Suprapubic skin (tissue), 4 donors: ENCODE measurements around the gene RIC3. TPM values are rescaled to one million over a fixed set of nuclear protein-coding genes. Genes with fewer than 3 reads are reported as not detected.

Experiments
- DNase-seq, 2 donors: peaks; one replicate each; pipeline ENCODE4 v3.0.0-alpha.2; 2019; ENCODE audit warnings: low spot score in 2 of 2
- H3K27ac ChIP-seq: fragments of 200-600 bp; sonication (generic); one replicate; pipeline ENCODE4 v1.5.1; 2019
- H3K27me3 ChIP-seq: fragments of 200-600 bp; sonication (generic); one replicate; pipeline ENCODE4 v1.5.1; 2019
- H3K36me3 ChIP-seq: fragments of 200-600 bp; sonication (generic); one replicate; pipeline ENCODE4 v1.5.1; 2019
- H3K4me1 ChIP-seq: fragments of 200-600 bp; sonication (generic); one replicate; pipeline ENCODE4 v1.5.1; 2019
- H3K4me3 ChIP-seq: fragments of 200-600 bp; sonication (generic); one replicate; pipeline ENCODE4 v1.5.1; 2019; ENCODE audit warnings: mild to moderate bottlenecking
- H3K9me3 ChIP-seq: fragments of 200-600 bp; sonication (generic); one replicate; pipeline ENCODE4 v1.5.1; 2019
- EP300 ChIP-seq: sonication (generic); formaldehyde crosslinking; IDR thresholded peaks from one replicate; pipeline ENCODE4 v1.6.1; 2017; ENCODE audit warnings: antibody characterized with exemption
- POLR2A ChIP-seq, 2 donors: fragments of 450-650 bp; IDR thresholded peaks; one replicate each; pipeline ENCODE4 v1.6.1; 2017; ENCODE audit warnings: antibody characterized with exemption in 2 of 2, mild to moderate bottlenecking in 2 of 2, moderate library complexity in 2 of 2
- POLR2AphosphoS5 ChIP-seq, 3 donors: sonication (generic); formaldehyde crosslinking; IDR thresholded peaks; one replicate each; pipeline ENCODE4 v1.6.1; 2017; ENCODE audit warnings: antibody characterized with exemption in 3 of 3
- WGBS: methylation state at CpG from one replicate; pipeline ENCODE4 v1.1.5; 2018; 5-methylcytosine and 5-hydroxymethylcytosine counted together
- total RNA-seq, 4 donors: library from RNA; depleted of rRNA; stranded (reverse); fragments of >200 nt; gene quantifications; one replicate each; pipeline ENCODE4 v1.1.0, GENCODE V29; 2016
- TF ChIP-seq, protein P1 (sequence below), 2 donors: fragments of 200-600 bp in 1 of 2; fragments of 450-650 bp in 1 of 2; sonication (generic) in 1 of 2; IDR thresholded peaks; one replicate each; pipeline ENCODE4 v1.5.1; 2016 to 2019; ENCODE audit warnings: antibody characterized with exemption in 2 of 2, mild to moderate bottlenecking in 1 of 2, moderate library complexity in 1 of 2

Gene RIC3
- total RNA-seq, 4 donors from 2014 or later: 20.5 to 118 (median 35.1) TPM

DNA sequence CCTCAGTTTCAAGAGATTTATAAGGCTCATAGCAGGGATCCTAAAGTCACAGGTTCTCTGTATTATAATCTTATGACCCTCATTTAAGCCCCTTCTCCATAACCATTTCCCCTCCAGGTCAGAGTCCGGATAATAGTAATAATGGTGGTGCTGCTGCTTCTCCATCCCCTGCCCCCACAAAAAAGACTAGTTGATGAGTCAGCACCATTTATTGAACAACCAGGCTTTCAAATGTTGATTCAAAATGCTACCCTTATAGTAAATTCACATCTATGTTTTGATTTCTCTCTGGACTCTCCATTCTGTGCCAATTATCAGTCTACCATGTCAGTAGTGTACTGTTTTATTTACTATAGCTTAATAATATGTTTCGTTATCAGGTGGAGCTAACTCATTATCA lies 17.6 kb upstream of the RIC3 start:
- 91% methylated on average over 2 of the region's 2 CpGs for WGBS
- no peak for DNase-seq
- H3K36me3 ChIP-seq: no peaks in the 10 kb centered on the region
- TF ChIP-seq POLR2A (IDR thresholded peaks at IDR 0.05): no peak
- TF ChIP-seq, protein P1, sequence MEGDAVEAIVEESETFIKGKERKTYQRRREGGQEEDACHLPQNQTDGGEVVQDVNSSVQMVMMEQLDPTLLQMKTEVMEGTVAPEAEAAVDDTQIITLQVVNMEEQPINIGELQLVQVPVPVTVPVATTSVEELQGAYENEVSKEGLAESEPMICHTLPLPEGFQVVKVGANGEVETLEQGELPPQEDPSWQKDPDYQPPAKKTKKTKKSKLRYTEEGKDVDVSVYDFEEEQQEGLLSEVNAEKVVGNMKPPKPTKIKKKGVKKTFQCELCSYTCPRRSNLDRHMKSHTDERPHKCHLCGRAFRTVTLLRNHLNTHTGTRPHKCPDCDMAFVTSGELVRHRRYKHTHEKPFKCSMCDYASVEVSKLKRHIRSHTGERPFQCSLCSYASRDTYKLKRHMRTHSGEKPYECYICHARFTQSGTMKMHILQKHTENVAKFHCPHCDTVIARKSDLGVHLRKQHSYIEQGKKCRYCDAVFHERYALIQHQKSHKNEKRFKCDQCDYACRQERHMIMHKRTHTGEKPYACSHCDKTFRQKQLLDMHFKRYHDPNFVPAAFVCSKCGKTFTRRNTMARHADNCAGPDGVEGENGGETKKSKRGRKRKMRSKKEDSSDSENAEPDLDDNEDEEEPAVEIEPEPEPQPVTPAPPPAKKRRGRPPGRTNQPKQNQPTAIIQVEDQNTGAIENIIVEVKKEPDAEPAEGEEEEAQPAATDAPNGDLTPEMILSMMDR (IDR thresholded peaks at IDR 0.05): no peak
- TF ChIP-seq POLR2AphosphoS5 (IDR thresholded peaks at IDR 0.05): no peak
- no peak for TF ChIP-seq EP300
- H3K27me3 ChIP-seq: no peaks in the 10 kb centered on the region
- no peak overlapping the region for H3K27ac ChIP-seq
- no peaks in the 10 kb centered on the region for H3K4me1 ChIP-seq
- no peak overlapping the region for H3K4me3 ChIP-seq
- H3K9me3 ChIP-seq: no peaks in the 10 kb centered on the region

DNA sequence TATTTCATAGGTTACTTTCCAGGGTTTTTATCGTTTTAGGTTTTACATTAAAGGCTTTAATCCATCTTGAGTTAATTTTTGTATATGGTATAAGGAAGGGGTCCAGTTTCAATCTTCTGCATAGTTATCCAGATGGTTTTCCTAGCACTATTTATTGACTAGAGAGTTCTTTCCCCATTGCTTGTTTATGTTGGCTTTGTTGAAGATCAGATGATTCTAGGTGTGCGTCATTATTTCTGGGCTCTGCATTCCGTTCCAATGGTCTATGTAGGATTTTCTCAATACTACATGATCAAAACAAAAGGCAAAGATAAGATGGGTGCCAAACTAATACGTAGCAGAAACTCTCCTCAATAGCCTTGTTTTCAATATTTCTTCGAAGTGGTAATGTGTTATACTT lies 14.3 kb upstream of the RIC3 start:
- 81% methylated on average over 5 of the region's 5 CpGs for WGBS
- no peaks in the 10 kb centered on the region for H3K4me1 ChIP-seq
- H3K36me3 ChIP-seq: no peaks in the 10 kb centered on the region
- TF ChIP-seq, protein P1 (IDR thresholded peaks at IDR 0.05): no peak
- TF ChIP-seq POLR2AphosphoS5 (IDR thresholded peaks at IDR 0.05) (no peak), POLR2A (IDR thresholded peaks at IDR 0.05) (no peak), EP300 (no peak)
- no peaks in the 10 kb centered on the region for H3K9me3 ChIP-seq
- peaks cover 10% of the 10 kb centered on the region for H3K27me3 ChIP-seq
- H3K4me3 ChIP-seq: no peak overlapping the region
- no peak for DNase-seq
- H3K27ac ChIP-seq: no peak overlapping the region

DNA sequence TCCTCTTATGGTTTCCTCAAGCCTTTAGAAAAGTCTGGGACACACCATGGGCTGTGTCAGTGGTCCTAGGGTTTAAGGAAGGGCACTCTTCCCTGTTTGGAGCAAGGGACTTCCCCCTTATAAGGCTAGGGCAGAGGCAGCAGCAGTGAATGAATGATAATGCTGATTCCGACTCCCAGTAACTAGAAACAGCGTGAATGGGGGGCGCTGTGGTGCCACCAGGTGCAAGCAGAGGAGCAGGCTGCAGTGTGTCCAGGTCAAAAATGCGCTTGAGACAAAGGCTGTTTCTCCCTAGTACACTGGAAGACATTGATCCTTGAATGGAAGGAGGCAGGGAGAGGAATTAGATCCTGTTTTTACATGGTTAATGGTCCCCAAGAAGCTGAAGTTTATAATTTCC lies 11.6 kb upstream of the RIC3 start:
- DNase-seq: no peak
- Histone ChIP-seq H3K36me3 (no peaks in the 10 kb centered on the region), H3K4me1 (no peaks in the 10 kb centered on the region), H3K27me3 (peaks cover 14% of the 10 kb centered on the region), H3K9me3 (no peaks in the 10 kb centered on the region), H3K4me3 (no peak overlapping the region), H3K27ac (no peak overlapping the region)
- 60% methylated on average over 4 of the region's 4 CpGs for WGBS
- TF ChIP-seq POLR2A (IDR thresholded peaks at IDR 0.05) (no peak), POLR2AphosphoS5 (IDR thresholded peaks at IDR 0.05) (no peak), EP300 (no peak)
- TF ChIP-seq, protein P1 (IDR thresholded peaks at IDR 0.05): no peak

DNA sequence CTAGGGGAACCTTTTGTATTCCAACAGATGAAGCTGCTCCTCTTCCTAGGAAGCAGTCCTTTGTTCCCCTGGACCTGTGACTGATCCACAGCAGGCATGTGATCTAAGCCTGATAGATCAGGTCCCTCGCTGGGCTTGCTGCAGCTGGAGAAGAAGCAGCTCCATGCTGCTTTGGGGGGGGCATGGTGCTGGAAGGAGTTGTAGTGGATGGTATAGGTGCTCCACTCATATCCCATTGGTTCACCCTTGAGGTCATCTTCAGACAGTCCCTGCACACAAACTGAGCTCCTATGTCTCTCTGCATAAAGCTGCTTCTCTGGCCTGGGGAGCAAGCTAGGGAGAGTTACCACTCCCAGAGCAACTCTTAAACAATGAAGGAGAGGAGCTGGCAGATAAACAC lies 9.5 kb upstream of the RIC3 start:
- Histone ChIP-seq H3K27ac (no peak overlapping the region), H3K36me3 (no peaks in the 10 kb centered on the region), H3K9me3 (no peaks in the 10 kb centered on the region), H3K4me3 (no peak overlapping the region), H3K4me1 (no peaks in the 10 kb centered on the region), H3K27me3 (peaks cover 14% of the 10 kb centered on the region)
- TF ChIP-seq POLR2AphosphoS5 (IDR thresholded peaks at IDR 0.05): no peak
- TF ChIP-seq, protein P1 (IDR thresholded peaks at IDR 0.05): no peak
- DNase-seq: no peak
- 67% methylated on average over 1 of the region's 1 CpG for WGBS

DNA sequence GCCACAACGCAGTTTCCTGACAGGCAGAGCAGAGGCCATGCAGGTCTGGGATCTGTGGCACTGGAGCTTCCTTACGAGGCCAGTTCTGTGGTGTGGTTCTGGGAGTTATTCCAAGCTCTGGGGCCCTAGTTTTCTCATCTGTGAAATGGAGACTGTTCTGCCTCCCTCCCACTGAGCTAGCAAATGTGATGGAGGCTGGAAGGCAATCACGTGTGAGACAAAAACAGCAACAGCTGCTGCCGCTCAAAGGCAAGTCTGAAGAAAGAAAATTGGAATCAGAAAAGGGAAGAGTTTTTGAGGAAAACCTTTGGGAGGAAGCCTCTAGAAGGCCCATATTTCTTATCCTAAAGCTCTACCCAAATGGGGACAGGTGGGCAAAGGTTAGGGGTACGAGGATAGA lies 8.3 kb upstream of the RIC3 start:
- DNase-seq: no peak
- Histone ChIP-seq H3K4me3 (no peak overlapping the region), H3K4me1 (no peaks in the 10 kb centered on the region), H3K27ac (no peak overlapping the region), H3K36me3 (no peaks in the 10 kb centered on the region), H3K9me3 (no peaks in the 10 kb centered on the region), H3K27me3 (peaks cover 14% of the 10 kb centered on the region)
- WGBS: 62% methylated on average over 5 of the region's 5 CpGs
- no peak for TF ChIP-seq EP300
- TF ChIP-seq POLR2AphosphoS5 (IDR thresholded peaks at IDR 0.05): no peak
- TF ChIP-seq, protein P1 (IDR thresholded peaks at IDR 0.05): no peak
- TF ChIP-seq POLR2A (IDR thresholded peaks at IDR 0.05): no peak
